Neural cell (in vitro differentiated cells): ENCODE data around the gene EPHB3. TPM values are rescaled to one million over a fixed set of nuclear protein-coding genes. Genes with fewer than 3 reads are reported as not detected.

Experiments used
- H2AFZ ChIP-seq: fragments of 200-600, 300-800 bp; sonication (generic), shearing (Covaris generic); 2 replicates; pipeline ENCODE4 v1.6.0; 2014; ENCODE audit warnings: low read depth, mild to moderate bottlenecking, antibody characterized with exemption, low read length, moderate library complexity
- H3F3A ChIP-seq: fragments of 200-600 bp; shearing (Covaris generic); 2 replicates; pipeline ENCODE4 v1.6.1; 2016; ENCODE audit warnings: mild to moderate bottlenecking, moderate library complexity, mixed read lengths, antibody characterized with exemption, low read length; ENCODE audit not compliant: insufficient read depth, poor library complexity, severe bottlenecking
- H3K27ac ChIP-seq: fragments of 200-600, 300-800 bp; sonication (generic), shearing (Covaris generic); 2 replicates; pipeline ENCODE4 v1.5.1; 2014; ENCODE audit warnings: mild to moderate bottlenecking, low read length, moderate library complexity
- H3K27me3 ChIP-seq: fragments of 300-800, 200-600 bp; sonication (generic), shearing (Covaris generic); 2 replicates; pipeline ENCODE4 v1.6.0; 2014; ENCODE audit warnings: mild to moderate bottlenecking, low read depth, low read length, moderate library complexity; ENCODE audit not compliant: insufficient read depth
- H3K36me3 ChIP-seq: fragments of 300-800, 200-600 bp; sonication (generic), shearing (Covaris generic); 2 replicates; pipeline ENCODE4 v1.5.1; 2014; ENCODE audit warnings: mild to moderate bottlenecking, antibody characterized with exemption, low read length, moderate library complexity; ENCODE audit not compliant: insufficient read depth
- H3K4me2 ChIP-seq: fragments of 300-800, 200-600 bp; sonication (generic), shearing (Covaris generic); 2 replicates; pipeline ENCODE4 v1.6.0; 2014; ENCODE audit warnings: mild to moderate bottlenecking, low read length
- H3K4me3 ChIP-seq: fragments of 300-800, 200-600 bp; sonication (generic), shearing (Covaris generic); 2 replicates; pipeline ENCODE4 v1.5.1; 2014; ENCODE audit warnings: mild to moderate bottlenecking, low read length, moderate library complexity
- H3K79me2 ChIP-seq: fragments of 200-600 bp; shearing (Covaris generic); replicated peaks from 2 replicates; pipeline ENCODE4 v1.6.0; 2014; ENCODE audit warnings: mild to moderate bottlenecking, low read length, moderate library complexity; ENCODE audit not compliant: insufficient read depth
- H3K9ac ChIP-seq: fragments of 300-800, 200-600 bp; sonication (generic), shearing (Covaris generic); 2 replicates; pipeline ENCODE4 v1.6.1; 2016; ENCODE audit warnings: mild to moderate bottlenecking, low read length, mixed read lengths
- H3K9me2 ChIP-seq: fragments of 200-600 bp; shearing (Covaris generic); 2 replicates; pipeline ENCODE4 v1.6.1; 2016; ENCODE audit warnings: mild to moderate bottlenecking, low read length, mixed read lengths; ENCODE audit not compliant: insufficient read depth
- H3K9me3 ChIP-seq: fragments of 200-600, 300-800 bp; sonication (generic), shearing (Covaris generic); 2 replicates; pipeline ENCODE4 v1.6.1; 2016; ENCODE audit warnings: mild to moderate bottlenecking, mixed run types, low read length, moderate library complexity, mixed read lengths
- H4K20me1 ChIP-seq: fragments of 200-600 bp; shearing (Covaris generic); 2 replicates; pipeline ENCODE4 v1.6.1; 2016; ENCODE audit warnings: mild to moderate bottlenecking, mixed run types; ENCODE audit not compliant: insufficient read depth
- EP300 ChIP-seq: fragments of 450-650 bp; conservative IDR thresholded peaks from 2 replicates; pipeline ENCODE4 v1.6.1; 2014; ENCODE audit warnings: antibody characterized with exemption, mild to moderate bottlenecking, moderate library complexity; ENCODE audit not compliant: poor library complexity, severe bottlenecking
- EZH2 ChIP-seq: fragments of 200-600, 300-800 bp; shearing (Covaris generic), sonication (generic); IDR thresholded peaks from 2 replicates; pipeline ENCODE4 v1.6.1; 2014; ENCODE audit warnings: antibody characterized with exemption, low read length, borderline replicate concordance, mild to moderate bottlenecking; ENCODE audit not compliant: insufficient read depth, poor library complexity, severe bottlenecking
- MXI1 ChIP-seq: fragments of 450-650 bp; conservative IDR thresholded peaks from 2 replicates; pipeline ENCODE4 v1.6.1; 2014; ENCODE audit warnings: antibody characterized with exemption, mild to moderate bottlenecking; ENCODE audit not compliant: poor library complexity, severe bottlenecking
- POLR2AphosphoS5 ChIP-seq: IDR thresholded peaks from 2 replicates; pipeline ENCODE4 v1.6.1; 2012
- RAD21 ChIP-seq: fragments of 450-650 bp; conservative IDR thresholded peaks from 2 replicates; pipeline ENCODE4 v1.6.1; 2014; ENCODE audit warnings: antibody characterized with exemption, mild to moderate bottlenecking, moderate library complexity
- SMC3 ChIP-seq: fragments of 450-650 bp; conservative IDR thresholded peaks from 2 replicates; pipeline ENCODE4 v1.6.1; 2014; ENCODE audit warnings: antibody characterized with exemption, mild to moderate bottlenecking, moderate library complexity; ENCODE audit not compliant: poor library complexity
- TAF1 ChIP-seq: IDR thresholded peaks from 2 replicates; pipeline ENCODE4 v1.6.1; 2012; ENCODE audit warnings: low read depth
- polyA plus RNA-seq: library from polyadenylated mRNA; depleted of rRNA; stranded (reverse); fragments of >200 nt; gene quantifications from 2 replicates; pipeline ENCODE4 v1.2.3, GENCODE V29; 2014
- TF ChIP-seq, protein P1 (sequence below): IDR thresholded peaks from 2 replicates; pipeline ENCODE4 v1.6.1; 2012; ENCODE audit warnings: borderline replicate concordance
- TF ChIP-seq, protein P2 (sequence below): fragments of 450-650 bp; IDR thresholded peaks from 2 replicates; pipeline ENCODE4 v1.5.1; 2014; ENCODE audit warnings: antibody characterized with exemption, mild to moderate bottlenecking, moderate library complexity; ENCODE audit not compliant: poor library complexity, severe bottlenecking

Gene EPHB3
- polyA plus RNA-seq, 1 donor from 2014 or later = 4.3 TPM

DNA sequence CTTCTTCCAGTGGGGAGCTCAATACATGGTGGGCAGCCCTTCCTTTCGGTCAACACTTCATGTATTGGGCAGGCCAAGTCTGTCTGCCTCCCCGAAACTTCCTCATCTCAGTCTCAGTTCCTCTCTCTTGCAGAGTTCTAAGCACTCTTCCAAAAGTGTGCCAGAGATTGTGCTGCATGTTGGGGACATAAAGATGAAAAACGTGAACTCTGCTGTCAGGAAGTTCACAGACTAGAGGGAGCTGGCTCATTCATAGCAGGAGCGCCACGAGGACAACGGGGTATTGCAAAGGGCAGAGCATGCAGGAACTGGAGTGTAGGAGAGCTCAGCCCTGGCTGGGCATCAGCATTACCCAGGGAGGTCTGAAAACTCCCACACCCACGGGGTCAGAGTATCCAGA, 15.3 kb upstream of the EPHB3 start:
- Histone ChIP-seq H4K20me1 (no peaks in the 10 kb centered on the region), H3F3A (no peaks in the 10 kb centered on the region), H3K9me3 (no peaks in the 10 kb centered on the region), H3K4me2 (no peak overlapping the region), H3K4me3 (no peak overlapping the region), H3K27ac (no peak overlapping the region), H3K79me2 (no peaks in the 10 kb centered on the region), H3K27me3 (no peaks in the 10 kb centered on the region), H3K36me3 (no peaks in the 10 kb centered on the region), H3K9ac (no peak overlapping the region), H2AFZ (no peak overlapping the region), H3K9me2 (no peaks in the 10 kb centered on the region)
- TF ChIP-seq, protein P1, sequence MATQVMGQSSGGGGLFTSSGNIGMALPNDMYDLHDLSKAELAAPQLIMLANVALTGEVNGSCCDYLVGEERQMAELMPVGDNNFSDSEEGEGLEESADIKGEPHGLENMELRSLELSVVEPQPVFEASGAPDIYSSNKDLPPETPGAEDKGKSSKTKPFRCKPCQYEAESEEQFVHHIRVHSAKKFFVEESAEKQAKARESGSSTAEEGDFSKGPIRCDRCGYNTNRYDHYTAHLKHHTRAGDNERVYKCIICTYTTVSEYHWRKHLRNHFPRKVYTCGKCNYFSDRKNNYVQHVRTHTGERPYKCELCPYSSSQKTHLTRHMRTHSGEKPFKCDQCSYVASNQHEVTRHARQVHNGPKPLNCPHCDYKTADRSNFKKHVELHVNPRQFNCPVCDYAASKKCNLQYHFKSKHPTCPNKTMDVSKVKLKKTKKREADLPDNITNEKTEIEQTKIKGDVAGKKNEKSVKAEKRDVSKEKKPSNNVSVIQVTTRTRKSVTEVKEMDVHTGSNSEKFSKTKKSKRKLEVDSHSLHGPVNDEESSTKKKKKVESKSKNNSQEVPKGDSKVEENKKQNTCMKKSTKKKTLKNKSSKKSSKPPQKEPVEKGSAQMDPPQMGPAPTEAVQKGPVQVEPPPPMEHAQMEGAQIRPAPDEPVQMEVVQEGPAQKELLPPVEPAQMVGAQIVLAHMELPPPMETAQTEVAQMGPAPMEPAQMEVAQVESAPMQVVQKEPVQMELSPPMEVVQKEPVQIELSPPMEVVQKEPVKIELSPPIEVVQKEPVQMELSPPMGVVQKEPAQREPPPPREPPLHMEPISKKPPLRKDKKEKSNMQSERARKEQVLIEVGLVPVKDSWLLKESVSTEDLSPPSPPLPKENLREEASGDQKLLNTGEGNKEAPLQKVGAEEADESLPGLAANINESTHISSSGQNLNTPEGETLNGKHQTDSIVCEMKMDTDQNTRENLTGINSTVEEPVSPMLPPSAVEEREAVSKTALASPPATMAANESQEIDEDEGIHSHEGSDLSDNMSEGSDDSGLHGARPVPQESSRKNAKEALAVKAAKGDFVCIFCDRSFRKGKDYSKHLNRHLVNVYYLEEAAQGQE = no peak
- no peak for TF ChIP-seq POLR2AphosphoS5
- TF ChIP-seq EZH2 = no peak

DNA sequence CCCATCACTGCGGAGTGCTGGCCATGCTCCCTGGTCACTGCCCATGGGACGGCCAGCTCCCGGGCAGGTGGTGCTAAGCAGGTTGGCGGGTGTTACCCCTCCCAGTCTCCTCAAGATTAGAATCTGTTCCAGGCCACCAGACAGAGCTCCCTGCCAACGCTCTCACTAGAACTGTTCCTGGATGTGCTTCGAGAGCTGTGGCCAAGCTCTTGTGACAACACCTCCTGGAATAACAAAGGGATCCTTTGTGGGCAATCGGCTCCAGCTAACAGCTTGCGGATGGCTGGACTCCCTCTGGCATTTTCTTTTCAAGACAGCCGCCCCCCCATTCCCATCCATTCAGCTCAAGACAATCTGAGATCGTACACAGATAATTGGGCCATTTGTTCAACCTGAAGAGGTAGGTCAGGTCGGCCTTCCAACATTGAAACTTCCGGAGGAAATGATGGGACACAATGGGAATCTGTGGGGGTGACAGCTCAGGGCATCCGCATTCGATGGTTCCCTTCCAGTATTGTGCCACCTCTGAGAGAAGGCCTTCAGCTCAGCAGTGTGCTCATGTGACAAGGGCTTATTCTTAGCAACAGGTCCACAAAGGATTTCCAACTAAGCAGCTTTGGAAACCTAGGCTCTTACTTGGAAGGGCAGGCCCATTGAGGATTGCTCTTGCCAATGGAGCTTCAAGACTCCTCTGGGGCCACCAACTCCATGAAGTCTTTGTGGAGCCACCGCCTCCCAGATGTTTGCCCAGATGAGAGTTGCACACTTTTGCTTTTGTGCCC, 11.6 kb upstream of the EPHB3 start:
- no peaks in the 10 kb centered on the region for H4K20me1 ChIP-seq
- H3K9me2 ChIP-seq = no peaks in the 10 kb centered on the region
- H3K27me3 ChIP-seq = no peaks in the 10 kb centered on the region
- H3K27ac ChIP-seq = no peak overlapping the region
- no peaks in the 10 kb centered on the region for H3K9me3 ChIP-seq
- no peak overlapping the region for H3K9ac ChIP-seq
- H3K36me3 ChIP-seq = no peaks in the 10 kb centered on the region
- TF ChIP-seq SMC3 (no peak), TAF1 (no peak), RAD21 (no peak), POLR2AphosphoS5 (no peak), EP300 (no peak), EZH2 (no peak), MXI1 (no peak)
- TF ChIP-seq, protein P2, sequence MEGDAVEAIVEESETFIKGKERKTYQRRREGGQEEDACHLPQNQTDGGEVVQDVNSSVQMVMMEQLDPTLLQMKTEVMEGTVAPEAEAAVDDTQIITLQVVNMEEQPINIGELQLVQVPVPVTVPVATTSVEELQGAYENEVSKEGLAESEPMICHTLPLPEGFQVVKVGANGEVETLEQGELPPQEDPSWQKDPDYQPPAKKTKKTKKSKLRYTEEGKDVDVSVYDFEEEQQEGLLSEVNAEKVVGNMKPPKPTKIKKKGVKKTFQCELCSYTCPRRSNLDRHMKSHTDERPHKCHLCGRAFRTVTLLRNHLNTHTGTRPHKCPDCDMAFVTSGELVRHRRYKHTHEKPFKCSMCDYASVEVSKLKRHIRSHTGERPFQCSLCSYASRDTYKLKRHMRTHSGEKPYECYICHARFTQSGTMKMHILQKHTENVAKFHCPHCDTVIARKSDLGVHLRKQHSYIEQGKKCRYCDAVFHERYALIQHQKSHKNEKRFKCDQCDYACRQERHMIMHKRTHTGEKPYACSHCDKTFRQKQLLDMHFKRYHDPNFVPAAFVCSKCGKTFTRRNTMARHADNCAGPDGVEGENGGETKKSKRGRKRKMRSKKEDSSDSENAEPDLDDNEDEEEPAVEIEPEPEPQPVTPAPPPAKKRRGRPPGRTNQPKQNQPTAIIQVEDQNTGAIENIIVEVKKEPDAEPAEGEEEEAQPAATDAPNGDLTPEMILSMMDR = no peak
- TF ChIP-seq, protein P1 = no peak
- H3F3A ChIP-seq = no peaks in the 10 kb centered on the region
- no peak overlapping the region for H3K4me3 ChIP-seq
- no peaks in the 10 kb centered on the region for H3K79me2 ChIP-seq
- H2AFZ ChIP-seq = no peak overlapping the region
- no peak overlapping the region for H3K4me2 ChIP-seq
